IMR-90 (cell line): ENCODE results near the gene SLC17A6. TPM values are rescaled to one million over a fixed set of nuclear protein-coding genes. Genes with fewer than 3 reads are reported as not detected.

ENCODE experiments used
- ATAC-seq: fragments of 200-7000 bp; cut with Tn5 transposase; 2 replicates; pipeline ENCODE4 v1.9.1; 2020; ENCODE audit warnings: low read depth, mild to moderate bottlenecking, moderate library complexity
- BruUV-seq: library from RNA; stranded (reverse); fragments of 400-500 nt; replicated peaks from 2 replicates; lab custom pipeline; 2021; lab: Mats Ljungman, UMichigan
- CTCF ChIA-PET: fragments of 300-600 bp; formaldehyde crosslinking; extraction: SDS; loops from one replicate; lab custom pipeline; 2021; ENCODE audit warnings: antibody characterized with exemption; lab: Yijun Ruan, JAX
- POLR2A ChIA-PET: fragments of 300-600 bp; sonication (Branson Sonifier 250); formaldehyde crosslinking; loops from one replicate; lab custom pipeline; 2022; ENCODE audit warnings: antibody characterized with exemption; ENCODE audit not compliant: unreplicated experiment; lab: Charles Lee
- DNase-seq: peaks from one replicate; pipeline ENCODE4 v3.0.0; 2013
- H2AFZ ChIP-seq: replicated peaks from 2 replicates; pipeline ENCODE3; 2013; ENCODE audit warnings: low read length, mild to moderate bottlenecking; ENCODE audit not compliant: poor library complexity
- H2AK5ac ChIP-seq: 2 replicates; pipeline ENCODE4 v1.6.1; 2013; ENCODE audit warnings: low read depth, low read length, inconsistent platforms
- H2AK9ac ChIP-seq: replicated peaks from 2 replicates; pipeline ENCODE3; 2013; ENCODE audit warnings: mild to moderate bottlenecking, low read depth, low read length, moderate library complexity; ENCODE audit not compliant: poor library complexity
- H2BK120ac ChIP-seq: 2 replicates; pipeline ENCODE4 v1.6.1; 2013; ENCODE audit warnings: low read depth, low read length, inconsistent platforms
- H2BK15ac ChIP-seq: 3 replicates; pipeline ENCODE4 v1.6.1; 2013; ENCODE audit warnings: low read depth, low read length, inconsistent platforms
- H2BK20ac ChIP-seq: 2 replicates; pipeline ENCODE4 v1.6.1; 2013; ENCODE audit warnings: low read depth, mild to moderate bottlenecking, inconsistent platforms, low read length, moderate library complexity
- H2BK5ac ChIP-seq: 2 replicates; pipeline ENCODE4 v1.6.1; 2013; ENCODE audit warnings: mild to moderate bottlenecking, low read depth, low read length, inconsistent platforms; ENCODE audit not compliant: poor library complexity, severe bottlenecking
- H3K14ac ChIP-seq: replicated peaks from 2 replicates; pipeline ENCODE4 v1.6.1; 2013; ENCODE audit warnings: low read depth, low read length, inconsistent platforms
- H3K18ac ChIP-seq: 2 replicates; pipeline ENCODE4 v1.6.1; 2013; ENCODE audit warnings: low read depth, low read length, control low read depth
- H3K23ac ChIP-seq: 2 replicates; pipeline ENCODE4 v1.6.1; 2013; ENCODE audit warnings: low read depth, low read length, inconsistent platforms
- H3K27ac ChIP-seq: 2 replicates; pipeline ENCODE4 v1.5.1; 2013; ENCODE audit warnings: mild to moderate bottlenecking, control low read depth, low read length; ENCODE audit not compliant: insufficient read depth
- H3K27me3 ChIP-seq: 2 replicates; pipeline ENCODE4 v1.6.1; 2013; ENCODE audit warnings: low read length; ENCODE audit not compliant: control insufficient read depth, insufficient read depth
- H3K36me3 ChIP-seq: 2 replicates; pipeline ENCODE4 v1.6.1; 2013; ENCODE audit warnings: low read length, mixed read lengths; ENCODE audit not compliant: control insufficient read depth, insufficient read depth
- H3K4ac ChIP-seq: 2 replicates; pipeline ENCODE4 v1.6.1; 2013; ENCODE audit warnings: low read depth, low read length, inconsistent platforms
- H3K4me1 ChIP-seq: 2 replicates; pipeline ENCODE4 v1.6.1; 2013; ENCODE audit warnings: low read length, mixed read lengths; ENCODE audit not compliant: control insufficient read depth, insufficient read depth
- H3K4me2 ChIP-seq: 2 replicates; pipeline ENCODE4 v1.6.1; 2013; ENCODE audit warnings: low read depth, mild to moderate bottlenecking, control low read depth, low read length, moderate library complexity
- H3K4me3 ChIP-seq: 2 replicates; pipeline ENCODE4 v1.5.1; 2013; ENCODE audit warnings: low read depth, mild to moderate bottlenecking, control low read depth, low read length, moderate library complexity; ENCODE audit not compliant: insufficient read depth
- H3K56ac ChIP-seq: 2 replicates; pipeline ENCODE4 v1.6.1; 2013; ENCODE audit warnings: low read length, inconsistent platforms; ENCODE audit not compliant: insufficient read depth; ENCODE audit errors: extremely low read depth
- H3K79me1 ChIP-seq, 2 experiments: 2 replicates each; pipeline ENCODE4 v1.6.1; 2013; ENCODE audit warnings: low read length in 2 of 2, inconsistent platforms in 1 of 2, low read depth in 1 of 2
- H3K9ac ChIP-seq: 2 replicates; pipeline ENCODE4 v1.6.1; 2013; ENCODE audit warnings: low read depth, low read length, control low read depth
- H3K9me1 ChIP-seq: 2 replicates; pipeline ENCODE4 v1.6.1; 2013; ENCODE audit warnings: low read length, inconsistent platforms; ENCODE audit not compliant: insufficient read depth
- H3K9me3 ChIP-seq: 2 replicates; pipeline ENCODE4 v1.6.1; 2013; ENCODE audit warnings: low read length; ENCODE audit not compliant: control insufficient read depth, insufficient read depth
- H4K20me1 ChIP-seq: 2 replicates; pipeline ENCODE4 v1.6.1; 2013; ENCODE audit warnings: low read length, inconsistent platforms; ENCODE audit not compliant: insufficient read depth
- H4K5ac ChIP-seq: 2 replicates; pipeline ENCODE4 v1.6.1; 2013; ENCODE audit warnings: mild to moderate bottlenecking, low read depth, low read length, control low read depth
- H4K8ac ChIP-seq, 2 experiments: 2 replicates each; pipeline ENCODE4 v1.6.1; 2013; ENCODE audit warnings: low read depth in 2 of 2, low read length in 2 of 2, control low read depth in 1 of 2, inconsistent platforms in 1 of 2
- H4K91ac ChIP-seq: 2 replicates; pipeline ENCODE4 v1.6.1; 2013; ENCODE audit warnings: low read depth, low read length, inconsistent platforms; ENCODE audit not compliant: insufficient read depth
- NFE2L2 ChIP-seq: fragments of 150-350 bp; IDR thresholded peaks from 2 replicates; pipeline ENCODE4 v1.6.1; 2016; ENCODE audit warnings: low read depth, mild to moderate bottlenecking, low read length
- SMC3 ChIP-seq: fragments of 150-350 bp; IDR thresholded peaks from 2 replicates; pipeline ENCODE4 v1.6.1; 2016; ENCODE audit warnings: low read depth, mild to moderate bottlenecking, antibody characterized with exemption, low read length, moderate library complexity
- dilution Hi-C: fragments of 300-500 bp; cut with HindIII; formaldehyde crosslinking; loops from one replicate; pipeline ENCODE4 v1.14.3; 2018; ENCODE audit warnings: low sequenced_read_pairs; ENCODE audit not compliant: unreplicated experiment
- in situ Hi-C: fragments of 300-500 bp; cut with MboI; formaldehyde crosslinking; loops from 3 replicates; pipeline ENCODE4 v1.14.3; 2019; ENCODE audit warnings: low sequenced_read_pairs, inconsistent platforms, mixed read lengths
- intact Hi-C: fragments of 100-400 bp; cut with micrococcal nuclease; formaldehyde crosslinking; loops from 2 replicates; pipeline ENCODE4 v1.10.0; 2022
- polyA plus RNA-seq, 3 experiments: library from polyadenylated mRNA; depleted of rRNA; stranded (reverse); fragments of >200 nt; gene quantifications; 2 replicates each; pipeline ENCODE4 v1.2.3, GENCODE V29; 2012; ENCODE audit warnings: low replicate concordance in 1 of 3
- total RNA-seq: library from RNA; depleted of rRNA; stranded (reverse); fragments of >200 nt; gene quantifications from 2 replicates; pipeline ENCODE4 v1.2.3, GENCODE V29; 2012

The SLC17A6 gene
- total and polyA plus RNA-seq, 2 of the 4 experiments (the other 2 are of a cell fraction): not detected

DNA sequence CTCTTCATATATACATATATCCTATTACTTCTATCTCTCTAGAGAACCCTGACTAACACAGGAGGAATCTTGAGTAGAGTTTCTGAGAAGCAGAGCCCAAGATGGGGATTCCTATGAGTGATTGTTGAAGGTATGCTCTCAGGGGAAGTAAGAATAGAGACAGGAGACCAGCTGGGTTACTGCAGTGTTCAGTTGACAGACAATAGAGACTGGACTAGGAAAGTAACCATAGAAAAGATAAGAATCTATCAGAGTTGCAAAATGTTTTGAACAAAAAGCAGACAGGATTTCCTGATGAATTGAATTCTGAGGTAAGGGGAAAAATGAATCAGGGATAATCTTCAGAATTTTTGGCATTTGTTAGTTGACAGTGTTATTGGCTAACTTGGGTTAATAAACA, 54.4 kb downstream of the SLC17A6 start:
- CTCF ChIA-PET: no interaction called here
- no peak overlapping the region for H3K18ac ChIP-seq
- H4K8ac ChIP-seq: no peak overlapping the region
- no peak for TF ChIP-seq NFE2L2
- TF ChIP-seq SMC3: no peak
- no peaks in the 10 kb centered on the region for H3K9me1 ChIP-seq
- H2BK5ac ChIP-seq: no peak overlapping the region
- no peak overlapping the region for H2AK5ac ChIP-seq
- dilution Hi-C loops: no loop called here
- H3K56ac ChIP-seq: no peak overlapping the region
- no peak overlapping the region for H3K4ac ChIP-seq
- H3K4me3 ChIP-seq: no peak overlapping the region
- H3K23ac ChIP-seq: no peak overlapping the region
- no peak overlapping the region for H3K27ac ChIP-seq
- no peaks in the 10 kb centered on the region for H3K4me1 ChIP-seq
- in situ Hi-C loops: no loop called here
- no peaks in the 10 kb centered on the region for H3K36me3 ChIP-seq
- intact Hi-C loops: no loop called here
- POLR2A ChIA-PET: no interaction called here
- H3K9me3 ChIP-seq: no peaks in the 10 kb centered on the region; the same call in 1 of the 2 replicates
- H3K4me2 ChIP-seq: no peak overlapping the region
- H2AFZ ChIP-seq: no peak overlapping the region
- no peak overlapping the region for H2BK120ac ChIP-seq
- H3K14ac ChIP-seq: no peak overlapping the region
- ATAC-seq (no peak), DNase-seq (no peak)
- no peak overlapping the region for H4K91ac ChIP-seq
- no peaks in the 10 kb centered on the region for H3K27me3 ChIP-seq
- no peak overlapping the region for H2BK20ac ChIP-seq
- H3K79me1 ChIP-seq: no peaks in the 10 kb centered on the region
- BruUV-seq: no TSS peak
- no peak overlapping the region for H2BK15ac ChIP-seq
- H3K9ac ChIP-seq: no peak overlapping the region
- no peak overlapping the region for H2AK9ac ChIP-seq
- no peaks in the 10 kb centered on the region for H4K20me1 ChIP-seq
- H4K5ac ChIP-seq: no peak overlapping the region
